Liver (tissue), 9 donors: Measurements from ENCODE around the gene STK36. TPM values are rescaled to one million over a fixed set of nuclear protein-coding genes. Genes with fewer than 3 reads are reported as not detected.

Source experiments
- DNase-seq: peaks from one replicate; pipeline ENCODE4 v3.0.0-alpha.2; 2017; ENCODE audit warnings: low spot score
- H3K27ac ChIP-seq, 2 donors: one replicate each; pipeline ENCODE4 v1.7.0; 2013; ENCODE audit warnings: inconsistent platforms in 2 of 2, low read length in 2 of 2, control low read depth in 1 of 2, low read depth in 1 of 2, mild to moderate bottlenecking in 1 of 2
- H3K27me3 ChIP-seq, 4 donors: one replicate each; pipeline versions ENCODE4 v1.6.1 to v1.7.0; 2013; ENCODE audit warnings: low read length in 3 of 4, inconsistent platforms in 1 of 4, mild to moderate bottlenecking in 1 of 4, moderate library complexity in 1 of 4; ENCODE audit not compliant: control insufficient read depth in 4 of 4, insufficient read depth in 4 of 4
- H3K36me3 ChIP-seq, 4 donors: one replicate each; pipeline versions ENCODE4 v1.6.1 to v1.7.0; 2013; ENCODE audit warnings: low read length in 3 of 4, mild to moderate bottlenecking in 3 of 4, low read depth in 1 of 4, moderate library complexity in 1 of 4; ENCODE audit not compliant: control insufficient read depth in 4 of 4, insufficient read depth in 3 of 4
- H3K4me1 ChIP-seq, 4 donors: one replicate each; pipeline versions ENCODE4 v1.6.1 to v1.7.0; 2013; ENCODE audit warnings: low read length in 3 of 4, mild to moderate bottlenecking in 3 of 4, moderate library complexity in 1 of 4; ENCODE audit not compliant: control insufficient read depth in 4 of 4, insufficient read depth in 4 of 4
- H3K4me3 ChIP-seq, 3 donors: one replicate each; pipeline versions ENCODE4 v1.6.1 to v1.7.0; 2013; ENCODE audit warnings: low read length in 3 of 3, control low read depth in 1 of 3, low read depth in 1 of 3, mild to moderate bottlenecking in 1 of 3
- H3K9ac ChIP-seq, 2 donors: one replicate each; pipeline ENCODE4 v1.7.0; 2013; ENCODE audit warnings: low read length in 2 of 2, mild to moderate bottlenecking in 2 of 2, moderate library complexity in 2 of 2, control low read depth in 1 of 2, low read depth in 1 of 2
- H3K9me3 ChIP-seq, 4 donors: one replicate each; pipeline versions ENCODE4 v1.6.1 to v1.7.0; 2013; ENCODE audit warnings: low read length in 3 of 4; ENCODE audit not compliant: control insufficient read depth in 4 of 4
- ATF3 ChIP-seq: IDR thresholded peaks from 2 replicates; pipeline ENCODE4 v1.6.1; 2016; ENCODE audit warnings: antibody characterized with exemption
- EGR1 ChIP-seq, 2 donors: IDR thresholded peaks; 2 replicates each; pipeline ENCODE4 v1.6.1; 2016 to 2018; ENCODE audit warnings: antibody characterized with exemption in 2 of 2, low read depth in 2 of 2
- FOXA1 ChIP-seq: IDR thresholded peaks from 2 replicates; pipeline ENCODE4 v1.6.1; 2016; ENCODE audit warnings: antibody characterized with exemption
- FOXA2 ChIP-seq: IDR thresholded peaks from 2 replicates; pipeline ENCODE4 v1.6.1; 2016; ENCODE audit warnings: antibody characterized with exemption
- GABPA ChIP-seq, 2 donors: IDR thresholded peaks in 1 of 2; conservative IDR thresholded peaks in 1 of 2; 2 replicates each; pipeline ENCODE4 v1.6.1; 2016; ENCODE audit warnings: antibody characterized with exemption in 2 of 2, mild to moderate bottlenecking in 1 of 2, moderate library complexity in 1 of 2
- HNF4A ChIP-seq, 2 donors: conservative IDR thresholded peaks; 2 replicates each; pipeline ENCODE4 v1.6.1; 2016; ENCODE audit warnings: antibody characterized with exemption in 2 of 2, mild to moderate bottlenecking in 2 of 2
- HNF4G ChIP-seq: IDR thresholded peaks from 2 replicates; pipeline ENCODE4 v1.6.1; 2016; ENCODE audit warnings: antibody characterized with exemption
- JUND ChIP-seq, 2 donors: IDR thresholded peaks; 2 replicates each; pipeline ENCODE4 v1.6.1; 2016; ENCODE audit warnings: antibody characterized with exemption in 2 of 2
- MAX ChIP-seq: IDR thresholded peaks from 2 replicates; pipeline ENCODE4 v1.6.1; 2016; ENCODE audit warnings: antibody characterized with exemption
- NR2F2 ChIP-seq: IDR thresholded peaks from 2 replicates; pipeline ENCODE4 v1.6.1; 2016; ENCODE audit warnings: antibody characterized with exemption
- RAD21 ChIP-seq, 2 donors: IDR thresholded peaks; 2 replicates each; pipeline ENCODE4 v1.6.1; 2016; ENCODE audit warnings: antibody characterized with exemption in 2 of 2, mild to moderate bottlenecking in 2 of 2
- RXRA ChIP-seq, 2 donors: IDR thresholded peaks; 2 replicates each; pipeline ENCODE4 v1.6.1; 2017 to 2018; ENCODE audit warnings: antibody characterized with exemption in 2 of 2, mild to moderate bottlenecking in 1 of 2
- SP1 ChIP-seq: IDR thresholded peaks from 2 replicates; pipeline ENCODE4 v1.6.1; 2018; ENCODE audit warnings: antibody characterized with exemption, mild to moderate bottlenecking
- TAF1 ChIP-seq: conservative IDR thresholded peaks from 2 replicates; pipeline ENCODE4 v1.6.1; 2016; ENCODE audit warnings: antibody characterized with exemption, mild to moderate bottlenecking
- YY1 ChIP-seq: IDR thresholded peaks from 2 replicates; pipeline ENCODE4 v1.6.1; 2016; ENCODE audit warnings: antibody characterized with exemption, mild to moderate bottlenecking
- ZBTB33 ChIP-seq: IDR thresholded peaks from 2 replicates; pipeline ENCODE4 v1.6.1; 2016; ENCODE audit warnings: antibody characterized with exemption
- WGBS: extraction: QIAGEN DNeasy Blood & Tissue Kit; methylation state at CpG from one replicate; pipeline ENCODE4 v1.1.7; 2013; 5-methylcytosine and 5-hydroxymethylcytosine counted together
- polyA plus RNA-seq, 2 donors: library from polyadenylated mRNA; stranded (reverse) in 1 of 2; unstranded in 1 of 2; fragments of 200-250 nt in 1 of 2; fragments of >200 nt in 1 of 2; fragmentation: Nextera tagmentation in 1 of 2; extraction: Ambion mirVana in 1 of 2; gene quantifications; one replicate each; pipeline versions ENCODE4 v1.2.1 to v1.2.3, GENCODE V29; 2013 to 2015
- total RNA-seq, 2 donors: library from RNA; depleted of rRNA; stranded (reverse); fragments of >200 nt; gene quantifications; one replicate each; pipeline ENCODE4 v1.2.3, GENCODE V29; 2014
- TF ChIP-seq, protein P1 (sequence below): IDR thresholded peaks from 2 replicates; pipeline ENCODE4 v1.6.1; 2016; ENCODE audit warnings: antibody characterized with exemption, mild to moderate bottlenecking
- TF ChIP-seq, protein P2 (sequence below): fragments of 150-350 bp; IDR thresholded peaks from 2 replicates; pipeline ENCODE4 v1.5.1; 2017; ENCODE audit warnings: improper control_type of control experiment, low read depth, low read length; ENCODE audit not compliant: missing input control
- donor health status: healthy.
- donor health status: healthy.
- donor health status: healthy.
- donor health status: healthy.
- donor health status: healthy.

STK36 gene
- total and polyA plus RNA-seq, 4 donors = 5.1 to 17.2 (median 7.0) TPM

- no peak for DNase-seq
- Histone ChIP-seq H3K36me3 (no peaks in the 10 kb centered on the region), H3K4me3 (no peak overlapping the region), H3K27me3 (no peaks in the 10 kb centered on the region), H3K9ac (no peak overlapping the region), H3K27ac (no peak overlapping the region), H3K9me3 (peaks cover 0 to 3% (median under 1%) of the 10 kb centered on the region in 4 donors), H3K4me1 (peaks cover 3 to 14% (median 9%) of the 10 kb centered on the region in 4 donors)
- TF ChIP-seq ZBTB33 (no peak), JUND (IDR thresholded peaks at IDR 0.05) (no peak), HNF4A (conservative IDR thresholded peaks at IDR 0.05) (no peak), TAF1 (no peak), RXRA (IDR thresholded peaks at IDR 0.05) (no peak), RAD21 (IDR thresholded peaks at IDR 0.05) (no peak), SP1 (no peak), HNF4G (no peak), EGR1 (IDR thresholded peaks at IDR 0.05; ENCODE audit: low read depth in 2 of 2) (no peak), NR2F2 (no peak), FOXA1 (no peak), MAX (no peak), ATF3 (no peak)
- TF ChIP-seq, protein P1, sequence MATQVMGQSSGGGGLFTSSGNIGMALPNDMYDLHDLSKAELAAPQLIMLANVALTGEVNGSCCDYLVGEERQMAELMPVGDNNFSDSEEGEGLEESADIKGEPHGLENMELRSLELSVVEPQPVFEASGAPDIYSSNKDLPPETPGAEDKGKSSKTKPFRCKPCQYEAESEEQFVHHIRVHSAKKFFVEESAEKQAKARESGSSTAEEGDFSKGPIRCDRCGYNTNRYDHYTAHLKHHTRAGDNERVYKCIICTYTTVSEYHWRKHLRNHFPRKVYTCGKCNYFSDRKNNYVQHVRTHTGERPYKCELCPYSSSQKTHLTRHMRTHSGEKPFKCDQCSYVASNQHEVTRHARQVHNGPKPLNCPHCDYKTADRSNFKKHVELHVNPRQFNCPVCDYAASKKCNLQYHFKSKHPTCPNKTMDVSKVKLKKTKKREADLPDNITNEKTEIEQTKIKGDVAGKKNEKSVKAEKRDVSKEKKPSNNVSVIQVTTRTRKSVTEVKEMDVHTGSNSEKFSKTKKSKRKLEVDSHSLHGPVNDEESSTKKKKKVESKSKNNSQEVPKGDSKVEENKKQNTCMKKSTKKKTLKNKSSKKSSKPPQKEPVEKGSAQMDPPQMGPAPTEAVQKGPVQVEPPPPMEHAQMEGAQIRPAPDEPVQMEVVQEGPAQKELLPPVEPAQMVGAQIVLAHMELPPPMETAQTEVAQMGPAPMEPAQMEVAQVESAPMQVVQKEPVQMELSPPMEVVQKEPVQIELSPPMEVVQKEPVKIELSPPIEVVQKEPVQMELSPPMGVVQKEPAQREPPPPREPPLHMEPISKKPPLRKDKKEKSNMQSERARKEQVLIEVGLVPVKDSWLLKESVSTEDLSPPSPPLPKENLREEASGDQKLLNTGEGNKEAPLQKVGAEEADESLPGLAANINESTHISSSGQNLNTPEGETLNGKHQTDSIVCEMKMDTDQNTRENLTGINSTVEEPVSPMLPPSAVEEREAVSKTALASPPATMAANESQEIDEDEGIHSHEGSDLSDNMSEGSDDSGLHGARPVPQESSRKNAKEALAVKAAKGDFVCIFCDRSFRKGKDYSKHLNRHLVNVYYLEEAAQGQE = no peak
- TF ChIP-seq, protein P2, sequence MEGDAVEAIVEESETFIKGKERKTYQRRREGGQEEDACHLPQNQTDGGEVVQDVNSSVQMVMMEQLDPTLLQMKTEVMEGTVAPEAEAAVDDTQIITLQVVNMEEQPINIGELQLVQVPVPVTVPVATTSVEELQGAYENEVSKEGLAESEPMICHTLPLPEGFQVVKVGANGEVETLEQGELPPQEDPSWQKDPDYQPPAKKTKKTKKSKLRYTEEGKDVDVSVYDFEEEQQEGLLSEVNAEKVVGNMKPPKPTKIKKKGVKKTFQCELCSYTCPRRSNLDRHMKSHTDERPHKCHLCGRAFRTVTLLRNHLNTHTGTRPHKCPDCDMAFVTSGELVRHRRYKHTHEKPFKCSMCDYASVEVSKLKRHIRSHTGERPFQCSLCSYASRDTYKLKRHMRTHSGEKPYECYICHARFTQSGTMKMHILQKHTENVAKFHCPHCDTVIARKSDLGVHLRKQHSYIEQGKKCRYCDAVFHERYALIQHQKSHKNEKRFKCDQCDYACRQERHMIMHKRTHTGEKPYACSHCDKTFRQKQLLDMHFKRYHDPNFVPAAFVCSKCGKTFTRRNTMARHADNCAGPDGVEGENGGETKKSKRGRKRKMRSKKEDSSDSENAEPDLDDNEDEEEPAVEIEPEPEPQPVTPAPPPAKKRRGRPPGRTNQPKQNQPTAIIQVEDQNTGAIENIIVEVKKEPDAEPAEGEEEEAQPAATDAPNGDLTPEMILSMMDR = no peak
Measured at GRCh38 chr2:218721488-218721887, 49.6 kb downstream of the STK36 start.

- Histone ChIP-seq H3K27ac (no peak overlapping the region), H3K36me3 (no peaks in the 10 kb centered on the region), H3K27me3 (no peaks in the 10 kb centered on the region), H3K9me3 (peaks cover 0 to 4% (median under 1%) of the 10 kb centered on the region in 4 donors), H3K4me3 (no peak overlapping the region), H3K9ac (no peak overlapping the region), H3K4me1 (peaks cover 3 to 13% (median 9%) of the 10 kb centered on the region in 4 donors)
- DNase-seq = no peak
- WGBS = 81% methylated on average over 2 of the region's 2 CpGs
- TF ChIP-seq ATF3 (no peak), RXRA (IDR thresholded peaks at IDR 0.05) (no peak), HNF4G (no peak), NR2F2 (no peak), YY1 (no peak), EGR1 (IDR thresholded peaks at IDR 0.05; ENCODE audit: low read depth in 2 of 2) (no peak), SP1 (no peak), MAX (no peak), GABPA (IDR thresholded peaks at IDR 0.05 in 1 of 2, conservative IDR thresholded peaks at IDR 0.05 in 1 of 2) (no peak), FOXA1 (no peak), FOXA2 (no peak)
- TF ChIP-seq, protein P2 = no peak
Measured at GRCh38 chr2:218721934-218722333, 50.0 kb downstream of the STK36 start.
